NCI-H1048 (cell line): ENCODE results near the gene MKS1.

Experiments used
- DNase-seq: peaks from one replicate; lab custom pipeline; 2025; lab: John Stamatoyannopoulos, UW

MKS1 gene

GRCh38 chr17:58244963-58245362 lies 25.9 kb upstream of the MKS1 start:
- DNase-seq: no peak

- DNase-seq: no peak
Observed at GRCh38 chr17:58242171-58242784, 23.2 kb upstream of the MKS1 start.

- DNase-seq: no peak
Observed at GRCh38 chr17:58239987-58240386, 20.9 kb upstream of the MKS1 start.

GRCh38 chr17:58238147-58238634 lies 19.1 kb upstream of the MKS1 start, which contains the start of gene LPO:
Gene LPO (plus strand): TSS chr17:58238584. CDS start chr17:58242980, 4,396 bp downstream.
- no peak for DNase-seq

GRCh38 chr17:58236394-58236793 lies 17.3 kb upstream of the MKS1 start:
- no peak for DNase-seq

GRCh38 chr17:58235821-58236220 lies 16.8 kb upstream of the MKS1 start:
- DNase-seq: no peak

GRCh38 chr17:58234512-58234911 lies 15.5 kb upstream of the MKS1 start:
- no peak for DNase-seq

- DNase-seq: no peak
Observed at GRCh38 chr17:58233543-58233942, 14.5 kb upstream of the MKS1 start.

GRCh38 chr17:58232707-58233156 lies 13.7 kb upstream of the MKS1 start:
- no peak for DNase-seq

GRCh38 chr17:58231641-58232040 lies 12.6 kb upstream of the MKS1 start:
- DNase-seq: no peak

- no peak for DNase-seq
Observed at GRCh38 chr17:58229881-58230280, 10.8 kb upstream of the MKS1 start.

GRCh38 chr17:58229384-58229783 lies 10.3 kb upstream of the MKS1 start:
- no peak for DNase-seq

GRCh38 chr17:58228679-58229078 lies 9.6 kb upstream of the MKS1 start:
- DNase-seq: no peak

- no peak for DNase-seq
Observed at GRCh38 chr17:58227733-58228132, 8.7 kb upstream of the MKS1 start.

GRCh38 chr17:58224315-58224714 lies 5.3 kb upstream of the MKS1 start:
- no peak for DNase-seq

GRCh38 chr17:58219789-58220183 lies 731 bp upstream of the MKS1 start:
- DNase-seq: no peak

GRCh38 chr17:58217766-58218165 lies 1.3 kb downstream of the MKS1 start:
- no peak for DNase-seq

- no peak for DNase-seq
Observed at GRCh38 chr17:58215685-58216084, 3.4 kb downstream of the MKS1 start.

GRCh38 chr17:58210922-58211321 lies 8.1 kb downstream of the MKS1 start:
- no peak for DNase-seq

GRCh38 chr17:58208344-58208743 lies 10.7 kb downstream of the MKS1 start:
- no peak for DNase-seq

GRCh38 chr17:58207451-58207850 lies 11.6 kb downstream of the MKS1 start:
- DNase-seq: no peak

- DNase-seq: no peak
Observed at GRCh38 chr17:58205936-58206335, 13.1 kb downstream of the MKS1 start.

- no peak for DNase-seq
Observed at GRCh38 chr17:58204796-58205195, 14.3 kb downstream of the MKS1 start.

GRCh38 chr17:58202859-58203258 lies 16.2 kb downstream of the MKS1 start:
- no peak for DNase-seq
